ENCODE data around the gene HABP4. TPM values are rescaled to one million over a fixed set of nuclear protein-coding genes. Genes with fewer than 3 reads are reported as not detected.

HABP4 gene
- polyA plus RNA-seq, 2 of the 4 experiments (the other 2 are of a cell fraction): 12.4 to 12.8 TPM

GRCh38 chr9:96513622-96514021 lies 63.7 kb downstream of the HABP4 start:
- no peak for FAIRE-seq
- no peak for ATAC-seq
- Histone ChIP-seq H3K4me2 (no peak overlapping the region), H3K9me3 (no peaks in the 10 kb centered on the region), H3K4me1 (no peaks in the 10 kb centered on the region), H3K27ac (no peak overlapping the region), H3K4me3 (no peak overlapping the region)
- TF ChIP-seq FOXS1 (CRISPR knock-in tag; IDR thresholded peaks at IDR 0.05): no peak
- TF ChIP-seq RARB (CRISPR knock-in tag; IDR thresholded peaks at IDR 0.05): no peak
- TF ChIP-seq EHMT2 (IDR thresholded peaks at IDR 0.05; ENCODE audit: low read depth): no peak
- no peak for TF ChIP-seq FOSL2 (IDR thresholded peaks at IDR 0.05)
- no peak for TF ChIP-seq FOSL2 (CRISPR knock-in tag; IDR thresholded peaks at IDR 0.05)
- TF ChIP-seq, protein P1, sequence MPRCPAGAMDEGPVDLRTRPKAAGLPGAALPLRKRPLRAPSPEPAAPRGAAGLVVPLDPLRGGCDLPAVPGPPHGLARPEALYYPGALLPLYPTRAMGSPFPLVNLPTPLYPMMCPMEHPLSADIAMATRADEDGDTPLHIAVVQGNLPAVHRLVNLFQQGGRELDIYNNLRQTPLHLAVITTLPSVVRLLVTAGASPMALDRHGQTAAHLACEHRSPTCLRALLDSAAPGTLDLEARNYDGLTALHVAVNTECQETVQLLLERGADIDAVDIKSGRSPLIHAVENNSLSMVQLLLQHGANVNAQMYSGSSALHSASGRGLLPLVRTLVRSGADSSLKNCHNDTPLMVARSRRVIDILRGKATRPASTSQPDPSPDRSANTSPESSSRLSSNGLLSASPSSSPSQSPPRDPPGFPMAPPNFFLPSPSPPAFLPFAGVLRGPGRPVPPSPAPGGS (IDR thresholded peaks at IDR 0.05): no peak
- no peak for TF ChIP-seq TFCP2L1 (CRISPR knock-in tag; IDR thresholded peaks at IDR 0.05)
- TF ChIP-seq KDM5A (IDR thresholded peaks at IDR 0.05): no peak
- TF ChIP-seq KDM1A (IDR thresholded peaks at IDR 0.05; ENCODE audit: low read depth): no peak
- no peak for TF ChIP-seq NFE2L2 (conservative IDR thresholded peaks at IDR 0.05; ENCODE audit: low read length)
- no peak for TF ChIP-seq HOXB13 (CRISPR knock-in tag; IDR thresholded peaks at IDR 0.05; ENCODE audit: low read depth)
- WGBS (ENCODE audit: missing lambda C conversion rate): 93% methylated on average over 5 of the region's 5 CpGs
- DNase-seq (ENCODE audit: low read depth in 1 of 2, low spot score in 1 of 2): no peak
- ChIA-PET POLR2A (no interaction called here), CTCF (no interaction called here)

DNA sequence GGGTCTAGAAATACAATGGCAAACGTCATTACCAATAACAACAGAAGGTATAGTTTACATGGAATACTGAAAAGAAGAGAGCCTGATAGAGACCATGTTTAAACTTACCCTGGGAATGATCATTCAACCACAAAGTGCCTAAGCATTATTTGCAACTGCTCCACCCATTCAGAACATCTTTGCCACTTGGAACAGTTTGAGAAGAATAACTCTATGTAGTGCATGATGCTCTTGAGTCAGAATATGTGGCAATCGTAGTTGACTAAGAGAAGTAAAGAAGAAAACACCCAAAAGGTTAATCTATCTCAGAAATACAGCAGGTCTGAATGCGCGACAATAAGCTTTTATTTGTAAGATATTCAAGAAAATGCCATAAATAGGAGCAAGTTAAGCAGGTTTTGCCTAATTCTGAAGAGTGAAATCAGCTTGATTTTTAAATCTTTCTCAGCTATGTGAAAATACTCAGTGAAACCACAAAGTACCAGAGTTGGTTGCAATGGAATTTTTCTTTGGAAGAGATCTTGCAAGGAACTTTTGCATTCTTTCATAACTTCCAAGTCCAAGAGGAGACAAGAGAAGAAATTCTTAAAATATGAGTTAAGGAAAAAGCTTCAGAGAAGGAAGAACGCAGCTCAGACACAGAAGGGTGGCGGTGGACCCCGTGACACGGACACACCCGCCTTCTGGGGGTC lies 64.3 kb downstream of the HABP4 start:
- Histone ChIP-seq H3K4me2 (no peak overlapping the region), H3K4me1 (no peaks in the 10 kb centered on the region), H3K9me3 (no peaks in the 10 kb centered on the region), H3K27ac (no peak overlapping the region), H3K4me3 (no peak overlapping the region)
- ChIA-PET POLR2A (no interaction called here), CTCF (interaction anchor here (1.1 kb wide), 1 partner anchor 10 kb away, joined by 3 read pairs; no protein-coding TSS in a partner anchor)
- WGBS (ENCODE audit: missing lambda C conversion rate): 86% methylated on average over 9 of the region's 9 CpGs
- FAIRE-seq (peak; percentile 13), DNase-seq (ENCODE audit: low read depth in 1 of 2, low spot score in 1 of 2) (no peak), ATAC-seq (no peak)
- TF ChIP-seq, protein P2, sequence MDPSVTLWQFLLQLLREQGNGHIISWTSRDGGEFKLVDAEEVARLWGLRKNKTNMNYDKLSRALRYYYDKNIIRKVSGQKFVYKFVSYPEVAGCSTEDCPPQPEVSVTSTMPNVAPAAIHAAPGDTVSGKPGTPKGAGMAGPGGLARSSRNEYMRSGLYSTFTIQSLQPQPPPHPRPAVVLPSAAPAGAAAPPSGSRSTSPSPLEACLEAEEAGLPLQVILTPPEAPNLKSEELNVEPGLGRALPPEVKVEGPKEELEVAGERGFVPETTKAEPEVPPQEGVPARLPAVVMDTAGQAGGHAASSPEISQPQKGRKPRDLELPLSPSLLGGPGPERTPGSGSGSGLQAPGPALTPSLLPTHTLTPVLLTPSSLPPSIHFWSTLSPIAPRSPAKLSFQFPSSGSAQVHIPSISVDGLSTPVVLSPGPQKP (IDR thresholded peaks at IDR 0.05; ENCODE audit: low read depth, low read length): no peak
- TF ChIP-seq MAFK (IDR thresholded peaks at IDR 0.05; ENCODE audit: partially characterized antibody) (no peak), EHMT2 (IDR thresholded peaks at IDR 0.05; ENCODE audit: low read depth) (no peak), HOXA7 (CRISPR knock-in tag; IDR thresholded peaks at IDR 0.05) (no peak), NR3C1 (IDR thresholded peaks at IDR 0.05) (no peak), ESRRA (IDR thresholded peaks at IDR 0.05; ENCODE audit: borderline replicate concordance, low read length) (no peak), SMC3 (IDR thresholded peaks at IDR 0.05) (no peak), ZC3H11A (IDR thresholded peaks at IDR 0.05) (no peak), CHD4 (IDR thresholded peaks at IDR 0.05; ENCODE audit: borderline replicate concordance) (no peak), TFCP2L1 (CRISPR knock-in tag; IDR thresholded peaks at IDR 0.05) (no peak)

GRCh38 chr9:96514800-96515158 lies 64.8 kb downstream of the HABP4 start:
- Histone ChIP-seq H3K4me2 (no peak overlapping the region), H3K4me1 (no peaks in the 10 kb centered on the region), H3K9me3 (no peaks in the 10 kb centered on the region), H3K4me3 (no peak overlapping the region), H3K27ac (no peak overlapping the region)
- no peak for ATAC-seq
- FAIRE-seq: peak; percentile 28
- WGBS (ENCODE audit: missing lambda C conversion rate): 82% methylated on average over 3 of the region's 3 CpGs
- no peak for DNase-seq (ENCODE audit: low read depth in 1 of 2, low spot score in 1 of 2)
- CTCF ChIA-PET: interaction anchor here (1.1 kb wide), 1 partner anchor 11 kb away, joined by 3 read pairs; no protein-coding TSS in a partner anchor
- TF ChIP-seq CBX8 (IDR thresholded peaks at IDR 0.05) (no peak), MAZ (IDR thresholded peaks at IDR 0.05; ENCODE audit: borderline replicate concordance, low read depth, low read length) (no peak), EHMT2 (IDR thresholded peaks at IDR 0.05; ENCODE audit: low read depth) (no peak), KDM1A (IDR thresholded peaks at IDR 0.05; ENCODE audit: low read depth) (no peak), CEBPB (IDR thresholded peaks at IDR 0.05) (no peak), ZNF302 (CRISPR knock-in tag; IDR thresholded peaks at IDR 0.05) (no peak), EHF (CRISPR knock-in tag; IDR thresholded peaks at IDR 0.05) (no peak), TFCP2L1 (CRISPR knock-in tag; IDR thresholded peaks at IDR 0.05) (no peak), FOSB (CRISPR knock-in tag; IDR thresholded peaks at IDR 0.05) (no peak), JUNB (IDR thresholded peaks at IDR 0.05) (no peak), REST (IDR thresholded peaks at IDR 0.05) (no peak), SMC3 (IDR thresholded peaks at IDR 0.05) (no peak), FOXS1 (CRISPR knock-in tag; IDR thresholded peaks at IDR 0.05) (no peak), GATA3 (IDR thresholded peaks at IDR 0.05; ENCODE audit: borderline replicate concordance) (no peak)
- POLR2A ChIA-PET: no interaction called here

Data from A549 (cell line).